Stimulated activated CD8-positive, alpha-beta memory T cell treated with anti-CD3 and anti-CD28 coated beads, Interleukin-7, amount 100 ng/mL, for 4 hours (primary cell): ENCODE data around the gene UBE2N.
A peak's percentile ranks its signal among the peaks of the same experiment; 100 is the strongest.
"Not testable (repeated sequence)": the region's sequence is repeated elsewhere in the genome, so short reads cannot be mapped to it uniquely, and the experiment has no call there.

Source experiments
- DNase-seq, 2 donors: peaks; one replicate each; pipeline ENCODE4 v3.0.0-alpha.2; 2020; ENCODE audit warnings: low read depth in 2 of 2

The UBE2N gene

DNA sequence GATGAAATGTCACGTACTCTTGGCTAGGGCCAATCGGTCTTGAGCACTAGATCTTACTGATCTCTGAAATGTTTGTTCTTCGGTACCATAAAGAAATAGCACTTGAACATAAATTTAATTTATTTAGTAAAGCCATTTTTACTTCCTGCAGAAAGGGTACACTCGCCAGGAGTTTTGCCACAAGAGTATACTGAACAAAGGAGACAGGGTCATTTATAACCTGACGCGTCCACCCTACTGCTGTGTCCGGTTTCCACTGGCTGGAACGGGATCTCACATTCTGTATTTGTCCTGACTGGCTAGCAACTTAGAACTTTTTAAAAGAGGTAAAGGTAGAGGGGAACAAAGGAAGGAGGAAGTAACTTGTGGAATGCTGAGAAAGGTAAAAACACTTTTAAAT, 29.4 kb downstream of the UBE2N start:
- DNase-seq, result not testable (repeated sequence)

DNA sequence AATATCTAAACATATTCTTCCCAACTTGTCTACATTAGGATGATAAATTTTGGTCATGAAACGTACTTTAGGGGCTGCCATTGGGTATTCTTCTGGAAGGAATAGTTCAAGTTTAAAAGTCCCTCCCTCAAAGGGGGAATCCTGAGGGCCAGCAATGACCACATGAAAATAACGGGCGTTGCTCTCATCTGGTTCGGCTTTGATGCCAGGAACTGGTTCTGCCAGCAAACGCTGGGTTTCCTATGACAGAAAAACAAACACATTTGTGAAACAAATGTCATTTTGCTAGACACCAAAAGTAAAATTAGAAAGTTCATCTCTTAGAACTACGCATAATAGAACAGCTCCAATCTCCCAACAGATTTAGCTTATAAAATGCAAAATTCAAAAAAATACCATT, 30.7 kb downstream of the UBE2N start:
- not testable (repeated sequence) for DNase-seq

DNA sequence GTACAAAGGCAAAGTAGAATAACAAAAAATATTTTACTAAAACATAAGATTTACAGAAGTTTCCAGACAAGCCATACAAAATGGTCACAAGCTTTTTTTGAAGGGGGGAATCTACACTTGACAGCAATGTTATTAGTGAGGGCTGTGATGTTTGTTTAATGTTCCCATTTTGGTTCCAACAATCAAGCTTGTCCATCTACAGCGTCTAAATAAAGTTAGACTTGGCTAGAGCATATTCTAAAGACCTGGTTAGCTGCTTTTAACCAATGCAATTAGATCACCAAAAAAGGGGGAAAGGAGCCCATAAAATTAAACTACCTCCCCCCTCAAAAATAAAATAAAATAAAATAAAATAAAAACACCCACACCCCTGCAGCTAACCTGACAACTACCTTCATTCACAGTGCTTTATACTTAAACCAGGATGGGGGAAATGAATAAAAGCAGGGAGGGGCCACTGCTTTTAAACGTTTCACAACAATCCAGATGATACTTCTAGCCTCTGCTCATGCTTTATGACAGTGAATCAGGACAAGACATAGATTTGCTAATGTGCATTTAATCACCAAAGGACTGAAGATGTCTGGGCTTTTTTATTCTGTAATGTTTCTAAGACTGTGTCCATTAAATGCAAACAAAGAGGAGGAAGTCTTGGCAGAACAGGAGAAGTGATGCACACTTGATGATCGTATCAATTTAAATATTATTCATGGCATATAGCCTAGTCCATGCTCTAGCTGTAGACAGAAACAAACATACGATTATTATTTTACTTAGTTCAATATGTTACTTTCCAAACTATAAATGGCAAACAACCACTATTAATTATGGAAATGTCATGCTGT, 32.2 kb downstream of the UBE2N start:
- DNase-seq, result not testable (repeated sequence)

DNA sequence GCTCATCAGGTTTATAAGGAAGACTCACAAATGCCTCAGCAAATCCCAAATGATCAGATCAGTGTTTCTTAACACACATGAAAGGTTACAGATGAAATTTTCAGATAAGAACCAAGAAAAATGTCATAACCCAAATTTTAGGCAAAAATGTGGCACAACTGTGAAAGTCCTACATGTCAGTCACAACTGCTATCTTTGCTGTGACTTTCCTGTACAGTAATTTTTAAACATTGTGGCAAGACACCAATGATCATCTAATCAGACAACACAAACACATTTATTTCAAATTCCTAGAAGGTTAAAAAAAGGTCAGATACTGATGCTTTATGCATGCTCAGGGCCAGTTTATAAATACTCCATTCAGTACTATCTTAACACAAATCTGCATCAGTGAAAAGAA, 32.9 kb downstream of the UBE2N start:
- no peak for DNase-seq

DNA sequence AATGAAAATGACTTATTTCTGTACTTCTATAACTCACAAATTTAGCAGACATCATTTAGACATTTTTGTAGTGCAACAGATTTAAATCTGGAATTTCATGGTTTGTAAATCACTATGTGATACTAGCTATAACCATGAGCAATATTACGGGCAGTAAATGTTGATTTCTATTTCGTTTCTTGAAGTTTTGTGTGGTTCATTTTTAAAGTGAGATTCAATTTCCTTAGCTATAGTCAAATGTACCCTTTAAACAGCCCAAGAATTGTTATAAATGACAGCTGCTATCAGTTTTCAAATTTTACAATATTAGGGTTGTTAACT, 33.8 kb downstream of the UBE2N start:
- no peak for DNase-seq

DNA sequence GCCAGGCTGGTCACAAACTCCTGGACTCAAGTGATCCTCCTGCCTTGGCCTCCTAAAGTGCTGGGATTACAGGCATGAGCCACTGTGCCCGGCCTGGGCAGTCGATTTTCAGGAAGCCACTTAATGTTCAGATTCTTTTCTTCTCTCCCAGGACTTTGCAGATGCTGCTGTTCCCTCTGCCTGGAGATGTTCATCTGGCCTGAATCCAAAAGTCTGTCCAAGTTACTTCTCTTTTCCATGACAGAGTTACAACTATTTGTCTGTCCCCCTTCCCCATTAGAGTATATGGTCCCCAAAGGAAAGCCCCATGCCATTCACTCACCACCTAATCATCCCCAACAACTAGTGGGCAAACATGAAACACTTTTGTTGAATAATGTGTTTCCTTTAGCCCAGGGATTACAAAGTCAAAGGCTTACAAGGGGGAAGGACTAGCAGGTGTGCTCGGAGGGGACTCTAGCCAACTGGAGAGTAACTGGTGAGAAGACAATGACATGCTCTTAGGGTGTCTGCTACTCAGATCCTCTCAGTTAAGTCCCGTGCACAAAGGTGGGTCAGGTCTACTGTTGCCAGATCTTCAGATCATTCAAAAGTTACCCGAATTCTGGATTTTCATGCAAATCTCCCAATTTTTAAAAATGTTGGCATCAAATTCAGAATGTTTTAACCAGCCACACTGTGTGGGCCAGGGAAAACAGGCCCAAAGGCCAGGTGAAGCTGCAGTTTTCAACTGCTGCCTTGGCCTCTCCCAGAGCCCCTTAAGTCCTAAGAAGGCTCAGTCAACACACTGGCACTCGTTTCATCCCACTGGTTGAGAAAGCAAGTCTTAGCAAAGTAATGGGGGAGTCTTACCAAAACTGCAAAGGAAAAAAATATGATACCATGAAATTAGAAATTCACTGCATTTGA, 34.4 kb downstream of the UBE2N start:
- DNase-seq, result no peak

DNA sequence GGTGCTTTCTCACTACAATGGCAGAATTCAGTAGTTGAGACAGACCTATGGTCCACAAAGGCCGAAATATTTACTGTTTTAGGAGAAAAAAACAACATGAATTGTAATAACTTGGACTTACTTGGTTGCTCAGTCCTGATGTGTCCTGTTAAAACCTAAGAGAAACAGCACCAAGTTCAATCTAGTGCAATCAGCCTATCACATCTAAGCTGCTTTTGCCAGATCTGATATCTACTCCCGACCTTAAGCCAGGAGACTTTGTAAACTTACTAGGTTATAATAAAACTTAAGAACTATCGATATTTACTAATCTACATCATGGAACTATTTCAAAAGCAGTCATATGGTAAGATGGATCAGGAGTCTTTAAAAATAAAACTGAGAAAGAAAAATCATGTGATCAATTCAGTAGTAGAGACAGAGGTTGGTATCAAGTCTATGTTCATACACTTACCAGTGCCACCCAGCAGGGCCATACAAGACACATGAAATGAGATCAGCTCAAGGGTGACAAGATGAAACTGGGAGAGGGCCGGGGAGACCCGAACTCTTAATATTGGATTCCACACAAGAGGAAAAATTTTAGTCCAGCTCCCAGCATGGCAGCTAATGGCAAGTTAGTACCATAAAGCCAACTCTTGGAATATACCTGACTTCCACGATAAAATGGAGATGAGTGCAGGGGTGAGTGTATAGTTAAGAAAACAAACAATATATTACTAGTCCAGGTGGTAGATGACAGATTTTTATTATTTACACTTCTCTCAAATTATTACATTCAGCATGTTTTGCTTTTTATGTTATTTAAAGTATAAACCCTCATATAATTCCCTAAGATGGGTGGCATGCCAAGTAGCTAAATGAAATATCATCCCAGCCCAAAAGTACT, 36.5 kb downstream of the UBE2N start:
- DNase-seq, result no peak

DNA sequence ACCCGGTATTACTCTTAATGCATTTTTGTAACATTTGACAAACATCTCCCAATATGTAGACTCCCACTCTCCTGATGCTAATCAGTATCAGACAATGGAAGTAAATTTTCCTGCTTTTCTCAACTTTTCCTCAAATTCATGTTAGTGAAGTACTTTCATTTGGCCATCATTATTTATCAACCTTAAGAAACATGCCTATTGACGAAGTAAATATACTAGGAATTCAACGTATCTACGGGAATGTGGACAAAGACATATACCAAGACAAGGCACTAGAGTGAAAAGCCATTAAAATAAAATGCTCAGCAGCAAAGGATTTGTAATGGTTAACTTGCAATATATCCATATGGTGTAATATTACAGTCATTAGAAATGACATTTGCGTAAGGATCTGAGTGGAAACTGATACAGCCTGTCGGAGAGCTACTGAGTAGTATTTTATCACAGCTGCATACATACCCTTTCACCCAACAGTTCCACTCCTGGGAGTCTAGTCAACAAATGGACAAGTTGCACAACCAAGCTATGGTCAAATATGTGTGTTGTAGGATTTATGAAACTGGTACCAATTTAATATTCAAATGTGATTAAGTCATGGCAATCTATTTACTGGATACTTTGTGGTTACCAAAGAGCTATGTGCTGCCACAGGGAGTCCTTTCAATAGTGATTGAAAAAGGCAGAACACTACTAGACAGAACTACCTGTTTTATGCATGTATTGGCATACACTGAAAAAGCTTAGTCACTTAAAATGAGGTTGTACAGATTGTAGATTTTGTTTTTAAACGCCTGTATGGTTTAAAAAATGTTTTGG, 37.6 kb downstream of the UBE2N start:
- no peak for DNase-seq

DNA sequence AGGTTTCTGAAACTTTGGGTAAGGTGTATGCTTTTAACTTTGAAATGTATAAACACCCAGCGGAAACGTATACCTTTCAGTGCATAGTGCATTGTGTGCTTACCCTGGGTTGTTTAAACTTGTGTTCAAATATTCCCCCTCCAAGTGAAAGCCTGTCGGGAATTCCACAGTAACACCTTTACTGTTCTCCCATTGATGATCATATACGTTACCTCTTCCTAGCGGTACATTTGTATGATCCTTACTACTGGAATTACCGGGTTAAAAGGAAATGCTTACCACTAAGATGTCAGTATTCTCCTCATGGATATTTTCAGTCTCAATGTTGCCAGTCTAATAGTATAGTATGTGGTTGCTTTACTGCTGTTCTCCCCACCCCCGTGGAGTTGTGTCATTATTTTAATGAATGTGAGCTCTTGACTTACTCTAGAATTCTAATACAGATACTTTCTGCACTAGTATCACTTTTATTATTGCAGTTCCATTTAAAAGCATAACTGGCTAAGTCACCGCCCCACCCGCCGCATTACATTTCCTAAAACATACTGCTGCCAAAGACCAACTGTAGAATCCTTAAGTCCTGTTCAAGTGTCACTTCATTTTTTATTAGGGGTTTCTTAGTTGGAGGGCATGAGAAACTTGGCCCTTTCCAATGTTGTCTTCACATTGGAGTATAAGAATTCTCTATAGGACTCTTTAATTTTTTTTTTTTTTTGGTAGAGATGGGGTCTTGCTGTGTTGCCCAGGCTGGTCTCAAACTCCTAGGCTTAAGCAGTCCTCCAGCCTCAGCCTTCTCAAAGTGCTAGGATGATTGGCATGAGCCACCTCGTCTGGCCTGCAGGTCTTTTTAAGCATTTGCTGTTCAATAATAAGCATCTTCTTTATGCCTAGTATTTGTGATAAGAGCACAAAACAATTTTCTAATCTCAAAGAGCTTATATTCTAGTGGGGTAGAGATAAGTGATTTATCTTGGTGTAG, 39.1 kb downstream of the UBE2N start:
- DNase-seq, result no peak

DNA sequence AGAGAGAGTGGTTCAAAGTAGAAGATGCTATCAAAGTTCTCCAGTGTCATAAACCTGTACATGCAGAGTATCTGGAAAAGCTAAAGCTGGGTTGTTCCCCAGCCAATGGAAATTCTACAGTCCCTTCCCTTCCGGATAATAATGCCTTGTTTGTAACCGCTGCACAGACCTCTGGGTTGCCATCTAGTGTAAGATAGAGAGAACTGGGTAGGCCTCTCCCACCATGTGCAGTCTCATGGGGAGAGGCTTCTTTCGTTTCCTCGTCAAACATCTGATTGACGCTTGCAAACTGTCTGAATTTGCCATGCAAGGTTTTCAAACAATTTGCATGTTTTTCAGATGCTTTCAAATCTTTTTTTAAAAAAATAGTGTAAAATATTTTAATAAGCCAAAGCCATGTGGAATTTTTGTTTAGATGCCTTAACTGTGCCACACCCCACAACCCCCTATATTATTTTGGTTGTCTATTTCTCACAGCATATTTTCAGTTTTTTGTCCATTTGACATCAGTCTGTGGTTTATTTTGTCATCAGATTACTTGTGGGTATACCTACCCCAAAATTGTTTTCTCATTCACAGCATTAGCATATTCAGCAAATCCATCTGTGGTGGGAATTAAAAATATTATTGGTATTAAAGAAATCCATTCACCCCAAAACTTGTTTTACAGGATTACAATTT, 42.4 kb downstream of the UBE2N start:
- DNase-seq, result not testable (repeated sequence)

DNA sequence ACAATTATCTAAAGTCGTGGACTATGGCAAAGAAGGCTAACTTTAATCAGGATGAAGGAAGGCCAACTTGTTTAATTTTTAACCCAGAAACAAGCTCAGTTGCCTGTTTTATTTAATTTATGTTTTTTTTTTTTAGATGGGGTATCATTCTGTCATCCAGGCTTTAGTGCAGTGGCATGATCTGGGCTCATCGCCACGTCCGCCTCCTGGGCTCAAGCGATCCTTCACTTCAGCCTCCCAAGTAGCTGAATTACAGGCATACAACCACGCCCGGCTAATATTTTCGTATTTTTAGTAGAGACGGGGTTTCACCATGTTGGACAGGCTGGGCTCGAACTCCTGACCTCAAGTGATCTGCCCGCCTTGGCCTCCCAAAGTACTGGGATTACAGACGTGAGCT, 44.3 kb downstream of the UBE2N start:
- no peak for DNase-seq

DNA sequence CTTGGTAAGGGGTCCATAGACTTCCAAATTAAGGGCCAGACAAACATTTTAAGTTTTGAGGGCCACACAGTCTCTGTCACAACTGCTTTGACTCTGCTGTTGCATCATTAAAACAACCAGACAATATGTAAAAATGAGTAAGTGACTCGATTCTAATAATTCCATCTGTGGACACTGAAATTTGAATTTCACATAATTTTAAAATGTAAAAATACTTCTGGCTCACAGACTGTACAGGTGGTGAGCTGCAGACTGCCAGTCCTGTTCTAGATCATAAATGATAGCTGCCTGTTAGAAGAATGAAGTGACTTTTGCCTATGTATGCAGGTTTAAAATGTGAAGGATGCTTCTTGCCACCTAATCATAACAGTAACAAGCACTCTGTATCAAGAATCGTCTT, 48.3 kb downstream of the UBE2N start:
- no peak for DNase-seq

DNA sequence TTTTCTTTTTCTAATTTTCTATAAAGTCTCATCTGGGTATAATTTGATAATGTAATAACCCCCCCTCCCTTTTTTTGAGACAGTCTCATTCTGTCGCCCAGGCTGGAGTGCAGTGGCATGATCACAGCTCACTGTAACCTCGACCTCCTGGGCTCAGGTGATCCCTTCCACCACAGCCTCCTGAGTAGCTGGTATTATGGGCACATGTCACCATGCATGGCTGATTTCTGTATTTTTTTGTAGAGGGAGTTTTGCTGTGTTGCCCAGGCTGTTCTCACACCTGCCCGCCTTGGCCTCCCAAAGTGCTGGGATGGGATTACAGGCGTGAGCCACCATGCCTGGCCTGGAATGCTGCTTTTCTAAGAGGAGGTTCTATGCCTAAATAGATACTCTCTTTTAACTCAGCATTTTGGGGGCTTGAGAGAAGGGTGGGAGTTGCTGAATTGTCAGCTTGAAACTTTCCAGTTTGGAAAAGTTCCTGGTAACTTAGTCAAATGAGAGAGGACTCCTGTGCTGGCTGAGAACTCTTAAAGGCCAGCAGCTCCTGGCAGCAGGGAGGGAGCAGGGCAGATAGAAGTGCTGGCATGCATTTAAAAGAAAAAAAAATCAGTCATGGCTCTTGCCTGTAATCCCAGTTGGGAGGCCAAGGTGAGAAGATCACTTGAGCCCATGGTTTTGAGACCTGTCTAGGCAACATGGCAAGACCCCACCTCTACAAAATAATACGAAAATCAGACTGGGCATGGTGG, 51.0 kb downstream of the UBE2N start:
- DNase-seq, result no peak

DNA sequence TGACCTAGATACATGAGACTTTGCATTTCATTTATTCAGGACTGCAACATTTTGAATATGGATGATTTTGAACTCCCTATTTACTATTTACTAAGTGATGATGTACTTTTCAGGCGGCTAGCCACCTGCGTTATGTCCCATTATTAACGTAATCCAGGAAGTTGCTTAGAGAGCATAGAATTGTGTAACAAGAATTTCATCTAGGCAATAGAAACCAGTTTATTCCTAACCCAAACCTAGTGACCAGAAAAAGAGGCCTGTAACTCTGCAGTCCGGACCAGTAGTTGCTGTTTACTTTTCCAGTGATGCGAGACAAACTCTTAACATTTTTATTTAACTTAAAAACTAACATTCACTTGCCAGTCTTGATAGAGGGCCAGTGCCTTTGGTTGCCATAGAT, 51.7 kb downstream of the UBE2N start:
- DNase-seq, result no peak

DNA sequence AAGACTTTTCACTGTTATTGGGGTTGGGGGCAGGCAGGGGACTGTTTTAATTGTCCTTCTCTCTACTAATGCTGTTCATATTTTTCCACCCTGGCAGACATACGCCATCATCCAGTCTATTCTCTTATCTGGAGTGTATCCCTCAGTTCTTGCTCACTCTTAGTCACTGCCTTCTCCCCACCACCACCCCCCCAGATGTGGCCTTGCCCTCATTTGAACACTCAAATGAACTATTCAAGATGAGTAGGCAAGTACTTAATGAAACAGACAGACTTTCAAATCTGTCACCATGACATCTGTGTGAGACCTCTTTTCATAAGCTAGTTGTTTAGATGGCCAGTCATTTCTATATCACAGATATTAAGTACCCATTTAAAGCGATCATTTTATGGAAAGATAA, 54.0 kb downstream of the UBE2N start:
- DNase-seq, result peak; percentile 8 to 17

DNA sequence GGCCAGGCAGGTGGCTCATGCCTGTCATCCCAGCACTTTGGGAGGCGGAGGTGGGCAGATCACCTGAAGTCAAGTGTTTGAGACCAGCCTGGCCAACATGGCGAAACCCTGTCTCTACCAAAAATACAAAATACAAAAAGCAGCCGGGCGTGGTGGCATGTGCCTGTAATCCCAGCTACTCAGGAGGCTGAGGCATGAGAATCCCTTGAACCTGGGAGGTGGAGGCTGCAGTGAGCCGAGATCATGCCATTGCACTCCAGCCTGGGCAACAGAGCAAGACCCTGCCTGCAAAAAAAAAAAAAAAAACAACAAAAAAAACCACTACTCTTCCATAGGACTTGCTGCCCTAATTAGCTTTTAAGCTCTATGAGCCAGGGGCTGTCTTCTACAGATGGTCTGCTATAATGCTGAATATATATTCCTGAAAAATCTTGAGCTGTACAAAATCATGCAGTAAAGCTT, 59.7 kb downstream of the UBE2N start:
- DNase-seq, result not testable (repeated sequence)

DNA sequence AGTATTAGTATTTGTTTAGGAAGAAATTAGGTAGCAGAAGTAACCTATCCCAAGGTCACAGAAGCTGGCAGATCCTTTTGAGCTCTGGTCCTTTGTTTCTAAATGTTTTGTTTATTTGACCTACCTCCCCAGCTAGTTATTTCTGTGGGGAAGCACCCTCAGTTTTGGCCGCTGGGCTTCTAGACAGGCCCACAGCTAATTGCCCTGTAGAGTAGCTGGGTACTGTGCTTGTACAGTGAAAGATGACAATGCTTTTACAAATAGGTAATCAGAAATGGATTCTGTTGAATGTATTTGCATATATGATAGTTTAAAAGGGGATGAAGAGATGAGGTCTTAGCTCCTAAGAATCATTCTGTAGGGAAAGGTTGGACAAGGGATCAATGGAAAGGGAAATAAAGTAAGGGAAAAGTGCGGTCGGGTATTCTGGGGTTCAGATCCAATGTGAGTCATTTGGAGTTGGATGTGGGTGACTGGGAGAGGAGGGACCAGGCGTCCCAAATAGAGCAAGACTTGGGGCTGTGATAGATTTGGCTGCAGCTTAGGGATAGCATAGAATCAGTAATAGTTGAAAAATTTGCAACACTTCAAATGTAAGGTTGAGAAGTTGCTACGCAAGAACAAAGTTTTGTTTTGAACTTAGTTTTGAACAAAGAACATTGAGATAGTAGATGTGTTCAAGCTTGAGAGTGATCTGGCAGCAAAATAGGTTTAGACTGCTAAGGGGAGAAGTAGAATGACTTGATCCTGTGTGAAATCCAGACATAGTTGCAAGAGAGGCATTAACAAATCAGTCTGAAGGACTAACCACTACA, 60.4 kb downstream of the UBE2N start:
- no peak for DNase-seq
